Measurements from ENCODE around the gene CEP95. TPM values are rescaled to one million over a fixed set of nuclear protein-coding genes. Genes with fewer than 3 reads are reported as not detected.

Gene CEP95
- total RNA-seq, 2 donors from 2014 or later: 45.3 to 63.4 TPM

- no peak overlapping the region for H3K4me3 Mint-ChIP-seq
- no peaks in the 10 kb centered on the region for H3K27me3 Mint-ChIP-seq
- peaks cover 97% of the 10 kb centered on the region for H3K36me3 Mint-ChIP-seq (ENCODE audit: low read depth)
- no peak for ATAC-seq (replicated peaks)
- H3K27ac Mint-ChIP-seq: no peak overlapping the region
- no peaks in the 10 kb centered on the region for H3K9me3 Mint-ChIP-seq
- peaks cover 15% of the 10 kb centered on the region for H3K4me1 Mint-ChIP-seq
Measured at GRCh38 chr17:64519601-64520000, 12.8 kb downstream of the CEP95 start.

GRCh38 chr17:64520359-64520758, 13.6 kb downstream of the CEP95 start:
- H3K4me1 Mint-ChIP-seq: peaks cover 12% of the 10 kb centered on the region
- ATAC-seq (replicated peaks): no peak
- no peak overlapping the region for H3K4me3 Mint-ChIP-seq
- no peak overlapping the region for H3K27ac Mint-ChIP-seq
- no peaks in the 10 kb centered on the region for H3K9me3 Mint-ChIP-seq
- peaks cover 97% of the 10 kb centered on the region for H3K36me3 Mint-ChIP-seq (ENCODE audit: low read depth)
- no peaks in the 10 kb centered on the region for H3K27me3 Mint-ChIP-seq

GRCh38 chr17:64527914-64528313, 21.1 kb downstream of the CEP95 start:
- ATAC-seq (replicated peaks): no peak
- H3K36me3 Mint-ChIP-seq (ENCODE audit: low read depth): peaks cover 97% of the 10 kb centered on the region
- H3K27me3 Mint-ChIP-seq: no peaks in the 10 kb centered on the region
- H3K4me3 Mint-ChIP-seq: no peak overlapping the region
- H3K27ac Mint-ChIP-seq: peak overlapping the region; percentile 56
- H3K4me1 Mint-ChIP-seq: no peaks in the 10 kb centered on the region
- no peaks in the 10 kb centered on the region for H3K9me3 Mint-ChIP-seq

GRCh38 chr17:64529221-64529620, 22.4 kb downstream of the CEP95 start:
- Mint-ChIP-seq H3K27ac (no peak overlapping the region), H3K36me3 (ENCODE audit: low read depth) (peaks cover 97% of the 10 kb centered on the region), H3K27me3 (no peaks in the 10 kb centered on the region), H3K4me3 (no peak overlapping the region), H3K4me1 (no peaks in the 10 kb centered on the region), H3K9me3 (no peaks in the 10 kb centered on the region)
- no peak for ATAC-seq (replicated peaks)

- ATAC-seq (replicated peaks): no peak
- Mint-ChIP-seq H3K27me3 (no peaks in the 10 kb centered on the region), H3K9me3 (no peaks in the 10 kb centered on the region), H3K4me3 (no peak overlapping the region), H3K36me3 (ENCODE audit: low read depth) (peaks cover 100% of the 10 kb centered on the region), H3K27ac (no peak overlapping the region), H3K4me1 (no peaks in the 10 kb centered on the region)
Measured at GRCh38 chr17:64531955-64532371, 25.2 kb downstream of the CEP95 start.

- Mint-ChIP-seq H3K27me3 (no peaks in the 10 kb centered on the region), H3K36me3 (ENCODE audit: low read depth) (peaks cover 100% of the 10 kb centered on the region), H3K4me1 (no peaks in the 10 kb centered on the region), H3K27ac (peak overlapping the region; percentile 63), H3K4me3 (no peak overlapping the region), H3K9me3 (no peaks in the 10 kb centered on the region)
- ATAC-seq (replicated peaks): no peak
Measured at GRCh38 chr17:64532409-64532808, 25.6 kb downstream of the CEP95 start.

GRCh38 chr17:64533784-64534183, 27.0 kb downstream of the CEP95 start:
- Mint-ChIP-seq H3K36me3 (ENCODE audit: low read depth) (peaks cover 100% of the 10 kb centered on the region), H3K27me3 (no peaks in the 10 kb centered on the region), H3K9me3 (no peaks in the 10 kb centered on the region), H3K4me3 (no peak overlapping the region), H3K27ac (peak overlapping the region; percentile 63), H3K4me1 (peaks cover 1% of the 10 kb centered on the region)
- ATAC-seq (replicated peaks): no peak

GRCh38 chr17:64534187-64534586, 27.4 kb downstream of the CEP95 start:
- ATAC-seq (replicated peaks): no peak
- Mint-ChIP-seq H3K27ac (peak overlapping the region; percentile 63), H3K4me1 (peaks cover 4% of the 10 kb centered on the region), H3K9me3 (no peaks in the 10 kb centered on the region), H3K27me3 (no peaks in the 10 kb centered on the region), H3K4me3 (no peak overlapping the region), H3K36me3 (ENCODE audit: low read depth) (peaks cover 100% of the 10 kb centered on the region)

GRCh38 chr17:64535357-64535756, 28.6 kb downstream of the CEP95 start:
- H3K36me3 Mint-ChIP-seq (ENCODE audit: low read depth): peaks cover 90% of the 10 kb centered on the region
- ATAC-seq (replicated peaks): no peak

GRCh38 chr17:64536913-64537312, 30.1 kb downstream of the CEP95 start:
- Mint-ChIP-seq H3K9me3 (no peaks in the 10 kb centered on the region), H3K36me3 (ENCODE audit: low read depth) (peaks cover 81% of the 10 kb centered on the region), H3K27me3 (no peaks in the 10 kb centered on the region), H3K27ac (peak overlapping the region; percentile 8), H3K4me3 (no peak overlapping the region), H3K4me1 (peaks cover 4% of the 10 kb centered on the region)
- no peak for ATAC-seq (replicated peaks)

More at GRCh38 chr17:64535357-64535756, 28.6 kb downstream of the CEP95 start:
- Mint-ChIP-seq H3K9me3 (no peaks in the 10 kb centered on the region), H3K4me1 (peaks cover 4% of the 10 kb centered on the region), H3K27ac (no peak overlapping the region), H3K4me3 (no peak overlapping the region), H3K27me3 (no peaks in the 10 kb centered on the region)

GRCh38 chr17:64537488-64537887, 30.7 kb downstream of the CEP95 start:
- no peaks in the 10 kb centered on the region for H3K9me3 Mint-ChIP-seq
- no peaks in the 10 kb centered on the region for H3K27me3 Mint-ChIP-seq
- no peak for ATAC-seq (replicated peaks)
- no peak overlapping the region for H3K4me3 Mint-ChIP-seq
- H3K36me3 Mint-ChIP-seq (ENCODE audit: low read depth): peaks cover 81% of the 10 kb centered on the region
- H3K27ac Mint-ChIP-seq: peak overlapping the region; percentile 8
- H3K4me1 Mint-ChIP-seq: peaks cover 4% of the 10 kb centered on the region

- no peak for ATAC-seq (replicated peaks)
- Mint-ChIP-seq H3K36me3 (ENCODE audit: low read depth) (peaks cover 74% of the 10 kb centered on the region), H3K4me1 (peaks cover 4% of the 10 kb centered on the region), H3K27ac (peak overlapping the region; percentile 70), H3K9me3 (no peaks in the 10 kb centered on the region), H3K27me3 (no peaks in the 10 kb centered on the region), H3K4me3 (no peak overlapping the region)
Measured at GRCh38 chr17:64538508-64539130, 31.8 kb downstream of the CEP95 start.

- ATAC-seq (replicated peaks): no peak
- no peak overlapping the region for H3K27ac Mint-ChIP-seq
- H3K4me3 Mint-ChIP-seq: no peak overlapping the region
Measured at GRCh38 chr17:64540118-64540776, 33.5 kb downstream of the CEP95 start.

GRCh38 chr17:64544742-64545141, 38.0 kb downstream of the CEP95 start:
- Mint-ChIP-seq H3K9me3 (no peaks in the 10 kb centered on the region), H3K27me3 (no peaks in the 10 kb centered on the region), H3K4me1 (no peaks in the 10 kb centered on the region), H3K27ac (no peak overlapping the region), H3K4me3 (no peak overlapping the region), H3K36me3 (ENCODE audit: low read depth) (peaks cover 64% of the 10 kb centered on the region)
- ATAC-seq (replicated peaks): no peak

More at GRCh38 chr17:64540118-64540776, 33.5 kb downstream of the CEP95 start:
- Mint-ChIP-seq H3K4me1 (peaks cover 4% of the 10 kb centered on the region), H3K9me3 (no peaks in the 10 kb centered on the region), H3K27me3 (no peaks in the 10 kb centered on the region), H3K36me3 (ENCODE audit: low read depth) (peaks cover 74% of the 10 kb centered on the region)

- H3K27me3 Mint-ChIP-seq: no peaks in the 10 kb centered on the region
- no peaks in the 10 kb centered on the region for H3K9me3 Mint-ChIP-seq
- H3K4me1 Mint-ChIP-seq: no peaks in the 10 kb centered on the region
- no peak overlapping the region for H3K27ac Mint-ChIP-seq
- peaks cover 80% of the 10 kb centered on the region for H3K36me3 Mint-ChIP-seq (ENCODE audit: low read depth)
- H3K4me3 Mint-ChIP-seq: no peak overlapping the region
- no peak for ATAC-seq (replicated peaks)
Measured at GRCh38 chr17:64546716-64547115, 39.9 kb downstream of the CEP95 start.
